ENCODE data around the gene P4HA2.

The P4HA2 gene

DNA sequence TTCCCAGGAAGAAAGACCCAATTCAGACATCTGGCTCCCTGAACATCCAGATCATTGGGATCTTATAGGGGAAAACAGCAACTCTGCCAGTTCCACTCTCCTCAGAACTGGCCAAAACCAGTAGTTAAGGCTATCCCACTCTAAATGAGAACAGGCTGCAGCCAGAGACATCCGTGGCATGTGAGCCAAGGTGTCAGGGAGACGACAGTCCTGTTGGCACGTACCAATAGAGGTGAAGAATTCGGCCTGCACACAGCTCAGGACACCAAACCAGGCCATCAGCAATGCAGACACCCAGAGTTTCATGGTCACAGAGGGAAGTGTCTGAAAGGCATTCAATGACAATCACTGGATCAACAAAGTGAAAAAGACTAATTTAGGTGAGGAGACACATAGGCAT, 9.3 kb downstream of the P4HA2 start:
- no peak overlapping the region for H3K27ac ChIP-seq (ENCODE audit: low read length)

DNA sequence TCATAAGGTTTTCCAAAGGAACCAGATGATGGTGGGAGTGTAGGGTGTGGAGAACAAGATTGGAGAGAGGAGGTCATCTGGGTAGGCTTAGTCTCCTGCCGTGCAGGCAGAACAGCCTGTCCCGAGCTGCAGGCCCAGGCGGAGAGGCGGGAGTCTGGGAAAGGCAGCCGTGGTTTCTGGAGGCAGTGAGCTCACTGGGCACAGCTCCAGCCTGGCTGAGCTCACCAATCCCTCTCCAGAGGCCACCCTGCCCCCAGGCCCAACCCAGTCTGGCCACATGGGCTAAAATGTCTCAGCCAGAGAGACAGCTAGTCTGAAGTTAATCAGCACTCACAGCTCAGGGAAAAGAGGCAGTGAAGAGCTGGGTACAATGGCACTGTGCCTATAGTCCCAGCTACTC, 12.3 kb downstream of the P4HA2 start:
- H3K27me3 ChIP-seq (ENCODE audit: low read depth, low read length): no peaks in the 10 kb centered on the region
- peaks cover 35 to 46% of the 10 kb centered on the region in 2 donors for H3K36me3 ChIP-seq (ENCODE audit: control insufficient read depth in 1 of 2, insufficient read depth in 2 of 2, low read length in 2 of 2)
- peak overlapping the region; percentile 85 for H3K27ac ChIP-seq (ENCODE audit: low read length)
- peaks cover 0 to 10% of the 10 kb centered on the region in 2 donors for H3K4me1 ChIP-seq (ENCODE audit: control insufficient read depth in 1 of 2, insufficient read depth in 2 of 2, low read length in 2 of 2)
- H3K9me3 ChIP-seq (ENCODE audit: control insufficient read depth in 1 of 2, low read length in 2 of 2): no peaks in the 10 kb centered on the region
- H3K4me3 ChIP-seq (ENCODE audit: low read depth in 1 of 2, low read length in 2 of 2): no peak overlapping the region

More for the DNA sequence above, 9.3 kb downstream of the P4HA2 start:
- Histone ChIP-seq H3K36me3 (ENCODE audit: control insufficient read depth in 1 of 2, insufficient read depth in 2 of 2, low read length in 2 of 2) (peaks cover 16 to 22% of the 10 kb centered on the region in 2 donors), H3K4me3 (ENCODE audit: low read depth in 1 of 2, low read length in 2 of 2) (no peak overlapping the region), H3K9me3 (ENCODE audit: control insufficient read depth in 1 of 2, low read length in 2 of 2) (no peaks in the 10 kb centered on the region), H3K27me3 (ENCODE audit: low read depth, low read length) (no peaks in the 10 kb centered on the region), H3K4me1 (ENCODE audit: control insufficient read depth in 1 of 2, insufficient read depth in 2 of 2, low read length in 2 of 2) (peaks cover 0 to 35% of the 10 kb centered on the region in 2 donors)

DNA sequence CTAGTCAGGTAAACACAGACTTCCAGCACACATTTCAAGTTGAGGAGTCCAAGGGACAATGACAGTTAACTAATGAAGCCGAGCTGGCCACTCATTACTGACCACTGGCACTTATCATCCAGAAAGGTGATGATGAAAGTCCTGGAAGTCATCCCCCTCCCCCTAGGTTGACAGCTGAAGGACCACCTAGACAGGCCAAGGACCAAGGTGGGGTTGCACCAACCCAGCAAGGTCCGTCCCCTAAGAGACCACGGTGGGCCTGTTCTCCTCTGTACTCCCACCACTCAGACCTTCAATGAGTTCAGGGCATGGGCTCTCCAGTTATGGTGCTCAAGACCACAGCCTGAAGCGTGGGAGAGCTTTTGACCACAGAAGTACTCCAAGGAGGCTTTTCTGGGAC, 13.2 kb downstream of the P4HA2 start:
- H3K9me3 ChIP-seq (ENCODE audit: control insufficient read depth in 1 of 2, low read length in 2 of 2): no peaks in the 10 kb centered on the region
- peaks cover 0 to 10% of the 10 kb centered on the region in 2 donors for H3K4me1 ChIP-seq (ENCODE audit: control insufficient read depth in 1 of 2, insufficient read depth in 2 of 2, low read length in 2 of 2)
- H3K27ac ChIP-seq (ENCODE audit: low read length): peak overlapping the region; percentile 85
- no peaks in the 10 kb centered on the region for H3K27me3 ChIP-seq (ENCODE audit: low read depth, low read length)
- peaks cover 43 to 53% of the 10 kb centered on the region in 2 donors for H3K36me3 ChIP-seq (ENCODE audit: control insufficient read depth in 1 of 2, insufficient read depth in 2 of 2, low read length in 2 of 2)
- H3K4me3 ChIP-seq (ENCODE audit: low read depth in 1 of 2, low read length in 2 of 2): peak overlapping the region in 1 of 2 donors; percentile 5

DNA sequence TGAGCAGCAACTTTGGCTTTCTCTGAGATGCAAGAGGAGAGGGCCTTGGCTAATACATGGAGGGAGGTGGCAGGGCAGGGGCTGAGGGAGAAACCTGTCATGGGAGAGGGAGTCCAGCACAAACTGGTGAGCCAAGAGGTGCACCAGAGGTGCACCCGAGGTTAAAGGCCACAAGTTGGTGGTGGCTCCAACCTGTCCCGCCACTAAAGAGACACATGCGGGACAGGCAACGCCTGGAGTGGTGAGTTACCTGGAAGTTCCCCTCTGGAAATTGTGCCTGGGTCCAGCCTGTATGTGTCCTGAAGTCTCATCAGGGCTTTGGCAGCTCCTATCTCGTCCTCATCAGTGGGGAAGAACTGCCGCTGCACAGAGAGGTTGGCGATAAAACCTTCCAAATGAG, 14.0 kb downstream of the P4HA2 start:
- Histone ChIP-seq H3K4me3 (ENCODE audit: low read depth in 1 of 2, low read length in 2 of 2) (no peak overlapping the region), H3K4me1 (ENCODE audit: control insufficient read depth in 1 of 2, insufficient read depth in 2 of 2, low read length in 2 of 2) (peaks cover 0 to 10% of the 10 kb centered on the region in 2 donors), H3K27me3 (ENCODE audit: low read depth, low read length) (no peaks in the 10 kb centered on the region), H3K36me3 (ENCODE audit: control insufficient read depth in 1 of 2, insufficient read depth in 2 of 2, low read length in 2 of 2) (peaks cover 51 to 58% of the 10 kb centered on the region in 2 donors), H3K27ac (ENCODE audit: low read length) (no peak overlapping the region), H3K9me3 (ENCODE audit: control insufficient read depth in 1 of 2, low read length in 2 of 2) (no peaks in the 10 kb centered on the region)

DNA sequence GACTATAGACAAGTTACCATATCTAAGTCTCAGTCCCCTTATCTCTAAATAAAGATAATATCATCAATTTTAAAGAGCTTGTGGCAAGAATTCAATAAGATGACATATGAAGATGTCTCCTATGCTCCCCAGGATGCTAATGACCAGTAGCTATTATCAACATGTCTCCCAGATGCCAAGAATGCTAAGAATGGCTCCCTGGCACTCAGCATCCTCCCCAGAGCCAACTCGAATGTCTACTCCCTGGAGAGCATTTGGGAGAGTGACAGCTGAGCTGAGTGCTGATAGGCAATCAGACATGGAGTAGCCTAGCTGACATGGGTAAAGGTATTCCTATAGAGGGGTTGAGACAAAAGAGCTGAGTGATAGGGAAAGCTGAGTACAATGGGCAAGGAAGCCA, 15.9 kb downstream of the P4HA2 start:
- Histone ChIP-seq H3K4me1 (ENCODE audit: control insufficient read depth in 1 of 2, insufficient read depth in 2 of 2, low read length in 2 of 2) (peaks cover 0 to 10% of the 10 kb centered on the region in 2 donors), H3K27me3 (ENCODE audit: low read depth, low read length) (no peaks in the 10 kb centered on the region), H3K36me3 (ENCODE audit: control insufficient read depth in 1 of 2, insufficient read depth in 2 of 2, low read length in 2 of 2) (peaks cover 51 to 52% of the 10 kb centered on the region in 2 donors)

DNA sequence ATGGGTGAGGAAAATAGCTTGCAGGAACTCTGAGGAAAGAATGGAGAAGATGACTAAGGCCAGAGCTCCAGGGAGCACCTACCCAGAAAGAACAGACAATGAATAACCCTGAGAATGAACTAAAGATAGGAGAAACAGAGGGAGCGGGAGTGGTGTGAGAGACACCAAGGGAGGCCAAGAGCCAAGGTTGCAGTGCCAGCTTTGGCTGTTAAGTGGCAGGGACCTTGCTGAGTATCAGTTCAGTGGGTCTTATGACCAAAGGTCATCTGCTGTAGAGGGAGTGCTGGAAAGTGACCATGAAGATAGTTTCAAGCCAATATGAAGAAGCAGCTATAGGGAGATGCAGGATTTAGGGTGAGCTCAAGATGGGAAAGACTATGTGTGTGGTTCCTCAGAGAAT, 16.7 kb downstream of the P4HA2 start:
- peaks cover 51 to 52% of the 10 kb centered on the region in 2 donors for H3K36me3 ChIP-seq (ENCODE audit: control insufficient read depth in 1 of 2, insufficient read depth in 2 of 2, low read length in 2 of 2)
- no peaks in the 10 kb centered on the region for H3K9me3 ChIP-seq (ENCODE audit: control insufficient read depth in 1 of 2, low read length in 2 of 2)
- H3K4me3 ChIP-seq (ENCODE audit: low read depth in 1 of 2, low read length in 2 of 2): no peak overlapping the region
- peaks cover 0 to 12% of the 10 kb centered on the region in 2 donors for H3K4me1 ChIP-seq (ENCODE audit: control insufficient read depth in 1 of 2, insufficient read depth in 2 of 2, low read length in 2 of 2)
- no peak overlapping the region for H3K27ac ChIP-seq (ENCODE audit: low read length)
- no peaks in the 10 kb centered on the region for H3K27me3 ChIP-seq (ENCODE audit: low read depth, low read length)

More for the DNA sequence above, 15.9 kb downstream of the P4HA2 start:
- Histone ChIP-seq H3K27ac (ENCODE audit: low read length) (no peak overlapping the region), H3K4me3 (ENCODE audit: low read depth in 1 of 2, low read length in 2 of 2) (no peak overlapping the region), H3K9me3 (ENCODE audit: control insufficient read depth in 1 of 2, low read length in 2 of 2) (no peaks in the 10 kb centered on the region)

DNA sequence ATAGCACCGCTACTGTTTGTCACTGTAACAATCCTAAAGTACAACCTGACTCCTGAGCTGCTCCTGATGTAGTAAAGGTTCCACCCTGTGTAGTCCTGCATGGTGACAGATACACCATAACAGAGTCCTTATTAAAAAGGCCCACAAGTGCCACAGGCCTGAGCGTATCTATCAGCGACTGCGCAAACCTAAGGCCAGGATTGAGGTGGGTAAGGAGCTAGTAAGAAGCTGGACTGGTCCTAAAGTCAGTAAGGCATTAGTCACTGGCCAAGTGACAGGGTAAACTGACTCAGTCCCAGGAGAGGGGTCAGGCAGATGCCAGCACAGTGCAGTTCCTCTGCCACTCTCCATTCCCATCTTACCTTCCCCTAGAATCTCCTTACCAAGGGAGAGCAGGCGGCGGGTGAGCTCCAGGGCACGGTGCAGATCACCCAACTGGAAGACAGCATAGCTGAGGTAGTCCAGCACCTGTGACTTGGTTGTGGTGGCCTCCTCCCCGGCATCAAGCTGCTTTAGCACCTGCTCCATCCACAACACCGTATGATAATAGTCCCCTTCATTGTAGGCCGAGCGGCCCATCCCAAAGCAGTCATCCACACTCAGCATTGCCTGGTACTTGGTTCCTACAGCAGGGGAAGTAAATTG, 17.6 kb downstream of the P4HA2 start:
- Histone ChIP-seq H3K4me3 (ENCODE audit: low read depth in 1 of 2, low read length in 2 of 2) (no peak overlapping the region), H3K27me3 (ENCODE audit: low read depth, low read length) (no peaks in the 10 kb centered on the region), H3K36me3 (ENCODE audit: control insufficient read depth in 1 of 2, insufficient read depth in 2 of 2, low read length in 2 of 2) (peaks cover 53 to 54% of the 10 kb centered on the region in 2 donors), H3K4me1 (ENCODE audit: control insufficient read depth in 1 of 2, insufficient read depth in 2 of 2, low read length in 2 of 2) (peaks cover 0 to 19% of the 10 kb centered on the region in 2 donors), H3K27ac (ENCODE audit: low read length) (no peak overlapping the region), H3K9me3 (ENCODE audit: control insufficient read depth in 1 of 2, low read length in 2 of 2) (no peaks in the 10 kb centered on the region)

DNA sequence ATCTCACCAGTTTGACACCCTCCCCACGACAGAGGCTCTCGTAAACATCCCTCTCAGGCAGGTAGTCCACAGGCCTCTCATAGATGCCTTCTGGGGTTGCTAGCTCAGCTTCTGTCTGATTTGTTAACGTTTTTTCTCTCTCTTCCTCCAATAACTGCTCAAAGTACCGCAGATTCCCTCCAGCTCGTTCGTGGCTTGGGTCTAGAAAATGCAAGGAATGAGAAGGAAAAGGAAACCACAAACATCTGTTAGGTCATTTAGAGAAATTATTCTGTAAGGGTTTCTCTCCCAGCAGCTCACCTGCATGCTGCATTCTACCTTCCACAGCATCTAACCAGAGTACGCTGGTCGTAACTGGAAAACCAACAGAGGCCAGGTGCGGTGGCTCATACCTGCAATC, 18.5 kb downstream of the P4HA2 start:
- peaks cover 0 to 12% of the 10 kb centered on the region in 2 donors for H3K4me1 ChIP-seq (ENCODE audit: control insufficient read depth in 1 of 2, insufficient read depth in 2 of 2, low read length in 2 of 2)
- peaks cover 56 to 60% of the 10 kb centered on the region in 2 donors for H3K36me3 ChIP-seq (ENCODE audit: control insufficient read depth in 1 of 2, insufficient read depth in 2 of 2, low read length in 2 of 2)

DNA sequence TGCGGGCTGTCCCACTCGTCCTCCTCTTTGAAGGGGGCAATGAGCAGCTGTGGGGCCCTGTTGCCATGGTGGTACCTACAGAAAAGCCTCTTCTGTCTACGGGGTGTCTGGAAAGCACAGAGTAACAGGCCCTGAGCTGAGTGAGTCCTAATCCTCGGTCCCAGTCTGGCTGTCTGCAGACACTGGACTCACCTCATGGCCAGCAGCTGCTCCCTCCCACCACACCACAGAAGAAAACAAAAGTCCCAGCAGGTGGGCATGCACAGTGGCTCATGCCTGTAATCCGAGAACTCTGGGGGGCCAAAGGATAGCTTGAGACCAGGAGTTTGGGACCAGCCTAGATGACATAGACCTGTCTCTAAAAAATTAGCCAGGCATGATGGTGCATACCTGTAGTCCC, 19.9 kb downstream of the P4HA2 start:
- Histone ChIP-seq H3K4me1 (ENCODE audit: control insufficient read depth in 1 of 2, insufficient read depth in 2 of 2, low read length in 2 of 2) (peaks cover 0 to 12% of the 10 kb centered on the region in 2 donors), H3K36me3 (ENCODE audit: control insufficient read depth in 1 of 2, insufficient read depth in 2 of 2, low read length in 2 of 2) (peaks cover 62 to 63% of the 10 kb centered on the region in 2 donors), H3K9me3 (ENCODE audit: control insufficient read depth in 1 of 2, low read length in 2 of 2) (no peaks in the 10 kb centered on the region), H3K4me3 (ENCODE audit: low read depth in 1 of 2, low read length in 2 of 2) (no peak overlapping the region), H3K27ac (ENCODE audit: low read length) (no peak overlapping the region), H3K27me3 (ENCODE audit: low read depth, low read length) (no peaks in the 10 kb centered on the region)

More for the DNA sequence above, 18.5 kb downstream of the P4HA2 start:
- H3K9me3 ChIP-seq (ENCODE audit: control insufficient read depth in 1 of 2, low read length in 2 of 2): no peaks in the 10 kb centered on the region
- H3K27me3 ChIP-seq (ENCODE audit: low read depth, low read length): no peaks in the 10 kb centered on the region
- no peak overlapping the region for H3K27ac ChIP-seq (ENCODE audit: low read length)
- H3K4me3 ChIP-seq (ENCODE audit: low read depth in 1 of 2, low read length in 2 of 2): no peak overlapping the region

DNA sequence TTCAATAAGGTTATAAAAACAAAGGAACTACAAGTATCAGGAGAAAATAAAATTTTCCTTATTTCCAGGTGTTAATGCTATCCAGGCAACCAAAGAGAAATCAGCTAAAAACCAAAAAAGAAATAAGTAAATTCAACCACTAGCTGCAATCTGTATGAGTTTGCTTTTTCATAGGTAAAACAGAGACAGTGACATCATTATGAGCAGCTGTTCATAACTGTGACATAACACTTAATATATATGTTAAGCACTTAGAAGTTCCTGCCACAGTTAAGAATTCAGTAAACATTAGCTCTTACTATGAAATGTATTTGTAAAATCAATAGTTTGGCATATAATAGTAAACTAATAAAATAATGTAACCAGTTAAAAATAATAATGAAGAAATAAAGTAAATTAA, 20.9 kb downstream of the P4HA2 start:
- H3K4me1 ChIP-seq (ENCODE audit: control insufficient read depth in 1 of 2, insufficient read depth in 2 of 2, low read length in 2 of 2): peaks cover 0 to 12% of the 10 kb centered on the region in 2 donors
- H3K27ac ChIP-seq (ENCODE audit: low read length): no peak overlapping the region
- H3K27me3 ChIP-seq (ENCODE audit: low read depth, low read length): no peaks in the 10 kb centered on the region
- H3K9me3 ChIP-seq (ENCODE audit: control insufficient read depth in 1 of 2, low read length in 2 of 2): no peaks in the 10 kb centered on the region
- no peak overlapping the region for H3K4me3 ChIP-seq (ENCODE audit: low read depth in 1 of 2, low read length in 2 of 2)
- H3K36me3 ChIP-seq (ENCODE audit: control insufficient read depth in 1 of 2, insufficient read depth in 2 of 2, low read length in 2 of 2): peaks cover 55 to 67% of the 10 kb centered on the region in 2 donors

DNA sequence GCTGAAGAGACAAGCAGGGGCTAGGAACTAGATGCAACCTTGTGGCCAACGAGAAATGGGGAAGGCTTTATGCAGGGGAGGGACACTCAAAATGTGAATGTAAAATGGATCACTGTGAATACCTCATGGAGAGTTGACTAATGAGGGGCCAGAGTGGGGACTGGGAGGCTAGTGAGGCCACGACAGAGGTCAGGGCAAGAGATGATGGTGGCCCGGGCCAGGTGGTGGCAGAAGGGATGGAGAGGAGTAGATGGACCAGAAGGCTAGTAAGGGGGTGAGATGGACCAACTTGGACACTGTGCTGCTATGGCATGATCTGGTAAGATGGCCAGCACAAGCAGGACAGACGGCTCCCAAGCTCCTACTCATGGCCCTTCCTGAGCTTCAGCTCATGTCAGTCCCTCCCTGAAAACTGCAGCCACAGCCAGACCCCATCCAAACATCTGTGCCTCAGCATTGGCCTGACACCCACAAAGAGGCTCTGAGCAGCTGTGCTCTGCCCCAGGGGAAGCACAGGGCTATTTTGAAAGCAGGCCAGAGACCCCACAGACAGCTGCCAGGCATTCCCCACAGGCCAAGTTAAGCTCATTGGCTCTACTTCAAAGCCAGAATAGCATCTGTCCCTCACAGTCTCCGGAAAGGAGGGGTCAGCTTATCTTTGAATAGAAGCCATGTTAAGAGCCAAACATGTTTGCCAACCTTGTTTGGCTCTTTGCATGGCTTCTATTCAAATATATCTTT, 22.1 kb downstream of the P4HA2 start:
- no peak overlapping the region for H3K27ac ChIP-seq (ENCODE audit: low read length)
- H3K4me3 ChIP-seq (ENCODE audit: low read depth in 1 of 2, low read length in 2 of 2): no peak overlapping the region
- H3K9me3 ChIP-seq (ENCODE audit: control insufficient read depth in 1 of 2, low read length in 2 of 2): no peaks in the 10 kb centered on the region
- H3K4me1 ChIP-seq (ENCODE audit: control insufficient read depth in 1 of 2, insufficient read depth in 2 of 2, low read length in 2 of 2): peaks cover 0 to 12% of the 10 kb centered on the region in 2 donors
- H3K27me3 ChIP-seq (ENCODE audit: low read depth, low read length): no peaks in the 10 kb centered on the region
- H3K36me3 ChIP-seq (ENCODE audit: control insufficient read depth in 1 of 2, insufficient read depth in 2 of 2, low read length in 2 of 2): peaks cover 57 to 68% of the 10 kb centered on the region in 2 donors
